ENCODE results near the gene C2orf15.

Gene C2orf15

GRCh38 chr2:99141110-99142108 is at the start of gene C2orf15:
C2orf15 (plus strand) TSS chr2:99141707; CDS start chr2:99150559, 8,852 bp downstream.
- DNase-seq (ENCODE audit: extremely low read depth, low read depth): peak; percentile 38
- TF ChIP-seq CTCF (IDR thresholded peaks at IDR 0.05; ENCODE audit: low read depth, low read length, missing control alignments): no peak
- peak within 1 kb of the TSS; percentile 73 for H3K4me3 ChIP-seq (replicated peaks; ENCODE audit: low read depth, low read length)

- TF ChIP-seq CTCF (IDR thresholded peaks at IDR 0.05; ENCODE audit: low read depth, low read length, missing control alignments): no peak
- H3K4me3 ChIP-seq (replicated peaks; ENCODE audit: low read depth, low read length): no peak overlapping the region
- no peak for DNase-seq (ENCODE audit: extremely low read depth, low read depth)
Measured at GRCh38 chr2:99096728-99097127, 44.8 kb upstream of the C2orf15 start.

GRCh38 chr2:99101697-99102096 is 39.8 kb upstream of the C2orf15 start:
- no peak for TF ChIP-seq CTCF (IDR thresholded peaks at IDR 0.05; ENCODE audit: low read depth, low read length, missing control alignments)
- DNase-seq (ENCODE audit: extremely low read depth, low read depth): no peak
- no peak overlapping the region for H3K4me3 ChIP-seq (replicated peaks; ENCODE audit: low read depth, low read length)

GRCh38 chr2:99104006-99104405 is 37.5 kb upstream of the C2orf15 start:
- no peak for TF ChIP-seq CTCF (IDR thresholded peaks at IDR 0.05; ENCODE audit: low read depth, low read length, missing control alignments)
- H3K4me3 ChIP-seq (replicated peaks; ENCODE audit: low read depth, low read length): no peak overlapping the region
- no peak for DNase-seq (ENCODE audit: extremely low read depth, low read depth)

GRCh38 chr2:99106913-99107312 is 34.6 kb upstream of the C2orf15 start:
- no peak for TF ChIP-seq CTCF (IDR thresholded peaks at IDR 0.05; ENCODE audit: low read depth, low read length, missing control alignments)
- no peak for DNase-seq (ENCODE audit: extremely low read depth, low read depth)
- H3K4me3 ChIP-seq (replicated peaks; ENCODE audit: low read depth, low read length): no peak overlapping the region

- no peak for TF ChIP-seq CTCF (IDR thresholded peaks at IDR 0.05; ENCODE audit: low read depth, low read length, missing control alignments)
- H3K4me3 ChIP-seq (replicated peaks; ENCODE audit: low read depth, low read length): no peak overlapping the region
- no peak for DNase-seq (ENCODE audit: extremely low read depth, low read depth)
Measured at GRCh38 chr2:99111236-99111635, 30.3 kb upstream of the C2orf15 start.
